Measurements from ENCODE around the gene STRBP.

Gene STRBP

GRCh38 chr9:123150708-123151503 is 117.5 kb downstream of the STRBP start:
- TF ChIP-seq, protein P1, sequence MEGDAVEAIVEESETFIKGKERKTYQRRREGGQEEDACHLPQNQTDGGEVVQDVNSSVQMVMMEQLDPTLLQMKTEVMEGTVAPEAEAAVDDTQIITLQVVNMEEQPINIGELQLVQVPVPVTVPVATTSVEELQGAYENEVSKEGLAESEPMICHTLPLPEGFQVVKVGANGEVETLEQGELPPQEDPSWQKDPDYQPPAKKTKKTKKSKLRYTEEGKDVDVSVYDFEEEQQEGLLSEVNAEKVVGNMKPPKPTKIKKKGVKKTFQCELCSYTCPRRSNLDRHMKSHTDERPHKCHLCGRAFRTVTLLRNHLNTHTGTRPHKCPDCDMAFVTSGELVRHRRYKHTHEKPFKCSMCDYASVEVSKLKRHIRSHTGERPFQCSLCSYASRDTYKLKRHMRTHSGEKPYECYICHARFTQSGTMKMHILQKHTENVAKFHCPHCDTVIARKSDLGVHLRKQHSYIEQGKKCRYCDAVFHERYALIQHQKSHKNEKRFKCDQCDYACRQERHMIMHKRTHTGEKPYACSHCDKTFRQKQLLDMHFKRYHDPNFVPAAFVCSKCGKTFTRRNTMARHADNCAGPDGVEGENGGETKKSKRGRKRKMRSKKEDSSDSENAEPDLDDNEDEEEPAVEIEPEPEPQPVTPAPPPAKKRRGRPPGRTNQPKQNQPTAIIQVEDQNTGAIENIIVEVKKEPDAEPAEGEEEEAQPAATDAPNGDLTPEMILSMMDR (IDR thresholded peaks at IDR 0.05; ENCODE audit: insufficient read depth, low read depth, low read length, missing control alignments) = no peak
- H3K4me3 ChIP-seq (ENCODE audit: low read length) = no peak overlapping the region
- peak; percentile 25 for DNase-seq (ENCODE audit: low read depth)

GRCh38 chr9:123149067-123149466 is 119.3 kb downstream of the STRBP start:
- no peak overlapping the region for H3K4me3 ChIP-seq (ENCODE audit: low read length)
- no peak for DNase-seq (ENCODE audit: low read depth)
- TF ChIP-seq, protein P1 (IDR thresholded peaks at IDR 0.05; ENCODE audit: insufficient read depth, low read depth, low read length, missing control alignments) = no peak

GRCh38 chr9:123138163-123138562 is 130.2 kb downstream of the STRBP start:
- TF ChIP-seq, protein P1 (IDR thresholded peaks at IDR 0.05; ENCODE audit: insufficient read depth, low read depth, low read length, missing control alignments) = no peak
- no peak for DNase-seq (ENCODE audit: low read depth)
- no peak overlapping the region for H3K4me3 ChIP-seq (ENCODE audit: low read length)

- H3K4me3 ChIP-seq (ENCODE audit: low read length) = no peak overlapping the region
- TF ChIP-seq, protein P1 (IDR thresholded peaks at IDR 0.05; ENCODE audit: insufficient read depth, low read depth, low read length, missing control alignments) = no peak
- no peak for DNase-seq (ENCODE audit: low read depth)
Observed at GRCh38 chr9:123135430-123135829, 133.0 kb downstream of the STRBP start.

- TF ChIP-seq, protein P1 (IDR thresholded peaks at IDR 0.05; ENCODE audit: insufficient read depth, low read depth, low read length, missing control alignments) = no peak
- H3K4me3 ChIP-seq (ENCODE audit: low read length) = no peak overlapping the region
- DNase-seq (ENCODE audit: low read depth) = no peak
Observed at GRCh38 chr9:123132696-123133095, 135.7 kb downstream of the STRBP start.

DNA sequence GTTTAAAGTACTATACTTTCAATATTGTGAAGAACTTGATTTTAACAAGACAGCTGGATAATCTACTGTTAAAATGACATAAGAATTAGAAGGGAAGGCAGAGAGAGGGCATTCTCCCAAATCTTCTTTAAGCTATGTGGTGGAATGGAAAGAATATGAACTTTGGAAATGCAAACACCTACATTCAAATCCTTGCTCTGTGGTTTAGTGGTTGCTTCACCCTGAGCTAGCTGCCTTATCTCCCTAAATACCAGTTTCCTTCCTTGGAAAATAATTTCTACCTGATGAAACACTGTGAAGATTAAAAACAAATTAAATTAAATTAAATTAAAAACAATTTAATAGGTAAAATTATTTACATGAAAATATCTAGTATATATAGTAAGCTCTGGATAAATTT is 136.4 kb downstream of the STRBP start:
- DNase-seq (ENCODE audit: low read depth) = no peak
- TF ChIP-seq, protein P1 (IDR thresholded peaks at IDR 0.05; ENCODE audit: insufficient read depth, low read depth, low read length, missing control alignments) = no peak
- H3K4me3 ChIP-seq (ENCODE audit: low read length) = no peak overlapping the region

DNA sequence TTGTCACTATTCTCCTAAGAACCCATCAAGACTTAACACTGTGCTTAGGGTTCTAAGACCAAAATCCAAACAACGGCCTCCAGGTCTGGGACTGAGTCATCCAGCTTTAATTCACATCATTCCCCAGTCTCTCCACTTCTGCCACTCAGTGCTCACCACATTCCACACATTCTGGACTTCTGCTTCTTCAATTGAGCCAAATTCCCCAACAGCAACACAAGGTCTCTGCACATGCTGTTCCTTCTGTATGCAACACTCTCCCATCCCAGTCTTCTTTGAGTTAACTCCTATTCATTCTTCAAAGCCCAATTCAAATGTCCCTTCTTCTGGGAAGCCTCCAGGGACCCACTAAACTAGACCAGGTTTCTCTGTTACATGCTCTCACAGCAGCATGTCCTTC is 137.1 kb downstream of the STRBP start:
- H3K4me3 ChIP-seq (ENCODE audit: low read length) = no peak overlapping the region
- TF ChIP-seq, protein P1 (IDR thresholded peaks at IDR 0.05; ENCODE audit: insufficient read depth, low read depth, low read length, missing control alignments) = no peak
- DNase-seq (ENCODE audit: low read depth) = peak; percentile 35

Data from epithelial cell of esophagus (primary cell).